WTC11 (cell line): ENCODE measurements around the gene LEFTY2. TPM values are rescaled to one million over a fixed set of nuclear protein-coding genes. Genes with fewer than 3 reads are reported as not detected.

Experiments
- ATAC-seq: fragments of 200-7000 bp; cut with Tn5 transposase; 2 replicates; pipeline ENCODE4 v1.10.0; 2021; ENCODE audit warnings: mild to moderate bottlenecking, moderate library complexity
- CTCF ChIA-PET: fragments of 300-600 bp; sonication (Branson Sonifier 250); formaldehyde crosslinking; loops from one replicate; lab custom pipeline; 2021; ENCODE audit warnings: antibody characterized with exemption; lab: Charles Lee
- POLR2A ChIA-PET: fragments of 350-600 bp; sonication (Branson Sonifier 250); formaldehyde crosslinking; loops from one replicate; lab custom pipeline; 2021; ENCODE audit warnings: antibody characterized with exemption; lab: Charles Lee
- DNase-seq: peaks from one replicate; pipeline ENCODE4 v3.0.0; 2021; ENCODE audit warnings: low spot score
- H3K27ac Mint-ChIP-seq: 2 replicates; pipeline ENCODE4 v1.8.0; 2021; ENCODE audit warnings: mixed read lengths
- H3K27me3 Mint-ChIP-seq: 2 replicates; pipeline ENCODE4 v1.8.0; 2021; ENCODE audit warnings: low read depth, mild to moderate bottlenecking, moderate library complexity, mixed read lengths
- H3K36me3 Mint-ChIP-seq: 2 replicates; pipeline ENCODE4 v1.8.0; 2021; ENCODE audit warnings: mixed read lengths
- H3K4me1 Mint-ChIP-seq: 2 replicates; pipeline ENCODE4 v1.8.0; 2022; ENCODE audit warnings: mixed read lengths
- H3K4me3 Mint-ChIP-seq: 2 replicates; pipeline ENCODE4 v1.8.0; 2021; ENCODE audit warnings: mild to moderate bottlenecking, moderate library complexity, mixed read lengths
- H3K9me3 Mint-ChIP-seq: 2 replicates; pipeline ENCODE4 v1.8.0; 2021; ENCODE audit warnings: mixed read lengths
- CREB1 ChIP-seq: sonication (generic); formaldehyde crosslinking; IDR thresholded peaks from 2 replicates; pipeline ENCODE4 v1.8.0; 2023; ENCODE audit warnings: mild to moderate bottlenecking, missing genetic modification reagents
- CREM ChIP-seq: sonication (generic); formaldehyde crosslinking; IDR thresholded peaks from 2 replicates; pipeline ENCODE4 v1.8.1; 2022; ENCODE audit warnings: mild to moderate bottlenecking, missing genetic modification reagents, moderate library complexity
- FOXJ3 ChIP-seq: sonication (generic); formaldehyde crosslinking; IDR thresholded peaks from 2 replicates; pipeline ENCODE4 v1.9.0; 2021; ENCODE audit warnings: missing genetic modification reagents, mild to moderate bottlenecking, borderline replicate concordance
- GABPB1 ChIP-seq: sonication (generic); formaldehyde crosslinking; IDR thresholded peaks from 2 replicates; pipeline ENCODE4 v1.8.1; 2023; ENCODE audit warnings: mild to moderate bottlenecking, missing genetic modification reagents
- HMGA2 ChIP-seq: fragments of 250-450 bp; sonication (Bioruptor Pico); IDR thresholded peaks from 2 replicates; pipeline ENCODE4 v1.4.0; 2021; ENCODE audit warnings: mild to moderate bottlenecking, moderate library complexity
- JUN ChIP-seq: sonication (generic); formaldehyde crosslinking; IDR thresholded peaks from 2 replicates; pipeline ENCODE4 v1.8.0; 2023; ENCODE audit warnings: mild to moderate bottlenecking, missing genetic modification reagents
- NFE2L1 ChIP-seq: sonication (generic); formaldehyde crosslinking; IDR thresholded peaks from 2 replicates; pipeline ENCODE4 v1.8.1; 2023; ENCODE audit warnings: missing genetic modification reagents
- OVOL2 ChIP-seq: fragments of 250-450 bp; sonication (Bioruptor Pico); IDR thresholded peaks from 2 replicates; pipeline ENCODE4 v1.9.0; 2021; ENCODE audit warnings: mild to moderate bottlenecking, borderline replicate concordance
- PRRX2 ChIP-seq: fragments of 250-450 bp; sonication (Bioruptor Pico); IDR thresholded peaks from 2 replicates; pipeline ENCODE4 v1.8.0; 2021; ENCODE audit warnings: mild to moderate bottlenecking
- ZNF121 ChIP-seq: sonication (generic); formaldehyde crosslinking; IDR thresholded peaks from 2 replicates; pipeline ENCODE4 v1.8.0; 2023; ENCODE audit warnings: missing genetic modification reagents
- ZNF138 ChIP-seq: sonication (generic); formaldehyde crosslinking; conservative IDR thresholded peaks from 2 replicates; pipeline ENCODE4 v1.8.1; 2022; ENCODE audit warnings: mild to moderate bottlenecking, moderate library complexity, missing genetic modification reagents
- ZNF219 ChIP-seq: sonication (generic); formaldehyde crosslinking; IDR thresholded peaks from 2 replicates; pipeline ENCODE4 v1.8.0; 2023; ENCODE audit warnings: missing genetic modification reagents, mild to moderate bottlenecking, borderline replicate concordance
- ZNF396 ChIP-seq: fragments of 250-450 bp; sonication (Bioruptor Pico); IDR thresholded peaks from 2 replicates; pipeline ENCODE4 v1.8.0; 2021; ENCODE audit warnings: mild to moderate bottlenecking, moderate library complexity, borderline replicate concordance
- total RNA-seq: library from RNA; stranded (reverse); gene quantifications from 3 replicates; pipeline ENCODE4 v1.2.3, GENCODE V29; 2021
- TF ChIP-seq, protein P1 (sequence below): sonication (generic); formaldehyde crosslinking; IDR thresholded peaks from 2 replicates; pipeline ENCODE4 v1.8.1; 2023; ENCODE audit warnings: mild to moderate bottlenecking, missing genetic modification reagents
- TF ChIP-seq, protein P2 (sequence below): fragments of 250-450 bp; sonication (Bioruptor Pico); IDR thresholded peaks from 2 replicates; pipeline ENCODE4 v1.9.0; 2021; ENCODE audit warnings: mild to moderate bottlenecking, borderline replicate concordance
- TF ChIP-seq, protein P3 (sequence below): sonication (generic); formaldehyde crosslinking; conservative IDR thresholded peaks from 2 replicates; pipeline ENCODE4 v1.8.1; 2022; ENCODE audit warnings: mild to moderate bottlenecking, missing genetic modification reagents
- TF ChIP-seq, protein P4 (sequence below): sonication (generic); formaldehyde crosslinking; IDR thresholded peaks from 2 replicates; pipeline ENCODE4 v1.8.0; 2023; ENCODE audit warnings: missing genetic modification reagents, mild to moderate bottlenecking, borderline replicate concordance
- TF ChIP-seq, protein P5 (sequence below): sonication (generic); formaldehyde crosslinking; IDR thresholded peaks from 2 replicates; pipeline ENCODE4 v1.8.0; 2023; ENCODE audit warnings: missing genetic modification reagents

LEFTY2 gene
- total RNA-seq, 1 experiment from 2014 or later, result 15.5 TPM

DNA sequence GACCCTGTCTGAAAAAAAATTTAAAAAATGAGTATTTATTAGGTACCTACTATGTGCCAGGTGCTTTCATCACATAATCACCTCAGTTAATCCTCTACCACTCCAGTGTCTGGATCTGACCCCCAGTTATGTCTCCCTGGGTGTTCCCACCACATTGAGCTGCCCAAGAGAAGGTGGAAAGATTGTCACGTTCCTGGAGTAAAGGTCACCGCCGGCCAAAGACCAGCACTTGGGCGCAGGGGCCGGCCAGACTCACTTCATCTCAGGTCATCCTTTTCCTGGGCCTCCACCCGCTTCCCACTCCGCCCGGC is 17.7 kb downstream of the LEFTY2 start:
- Mint-ChIP-seq H3K36me3 (peaks cover 38% of the 10 kb centered on the region), H3K27ac (peak overlapping the region; percentile 84; the same call in 1 of the 2 replicates), H3K27me3 (no peaks in the 10 kb centered on the region), H3K4me1 (peaks cover 23% of the 10 kb centered on the region), H3K4me3 (peak overlapping the region; percentile 92), H3K9me3 (no peaks in the 10 kb centered on the region)
- ATAC-seq (no peak), DNase-seq (no peak)
- 0 out of 2 replicates have a peak, but pooled peaks have one; percentile 2 for TF ChIP-seq CREB1 (CRISPR knock-in tag)
- TF ChIP-seq GABPB1 (CRISPR knock-in tag), result no peak
- TF ChIP-seq, protein P1, sequence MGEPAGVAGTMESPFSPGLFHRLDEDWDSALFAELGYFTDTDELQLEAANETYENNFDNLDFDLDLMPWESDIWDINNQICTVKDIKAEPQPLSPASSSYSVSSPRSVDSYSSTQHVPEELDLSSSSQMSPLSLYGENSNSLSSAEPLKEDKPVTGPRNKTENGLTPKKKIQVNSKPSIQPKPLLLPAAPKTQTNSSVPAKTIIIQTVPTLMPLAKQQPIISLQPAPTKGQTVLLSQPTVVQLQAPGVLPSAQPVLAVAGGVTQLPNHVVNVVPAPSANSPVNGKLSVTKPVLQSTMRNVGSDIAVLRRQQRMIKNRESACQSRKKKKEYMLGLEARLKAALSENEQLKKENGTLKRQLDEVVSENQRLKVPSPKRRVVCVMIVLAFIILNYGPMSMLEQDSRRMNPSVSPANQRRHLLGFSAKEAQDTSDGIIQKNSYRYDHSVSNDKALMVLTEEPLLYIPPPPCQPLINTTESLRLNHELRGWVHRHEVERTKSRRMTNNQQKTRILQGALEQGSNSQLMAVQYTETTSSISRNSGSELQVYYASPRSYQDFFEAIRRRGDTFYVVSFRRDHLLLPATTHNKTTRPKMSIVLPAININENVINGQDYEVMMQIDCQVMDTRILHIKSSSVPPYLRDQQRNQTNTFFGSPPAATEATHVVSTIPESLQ (CRISPR knock-in tag), result no peak
- TF ChIP-seq NFE2L1, result 0 out of 2 replicates have a peak, but pooled peaks have one; percentile 10
- TF ChIP-seq OVOL2 (CRISPR knock-in tag), result no peak
- TF ChIP-seq, protein P2, sequence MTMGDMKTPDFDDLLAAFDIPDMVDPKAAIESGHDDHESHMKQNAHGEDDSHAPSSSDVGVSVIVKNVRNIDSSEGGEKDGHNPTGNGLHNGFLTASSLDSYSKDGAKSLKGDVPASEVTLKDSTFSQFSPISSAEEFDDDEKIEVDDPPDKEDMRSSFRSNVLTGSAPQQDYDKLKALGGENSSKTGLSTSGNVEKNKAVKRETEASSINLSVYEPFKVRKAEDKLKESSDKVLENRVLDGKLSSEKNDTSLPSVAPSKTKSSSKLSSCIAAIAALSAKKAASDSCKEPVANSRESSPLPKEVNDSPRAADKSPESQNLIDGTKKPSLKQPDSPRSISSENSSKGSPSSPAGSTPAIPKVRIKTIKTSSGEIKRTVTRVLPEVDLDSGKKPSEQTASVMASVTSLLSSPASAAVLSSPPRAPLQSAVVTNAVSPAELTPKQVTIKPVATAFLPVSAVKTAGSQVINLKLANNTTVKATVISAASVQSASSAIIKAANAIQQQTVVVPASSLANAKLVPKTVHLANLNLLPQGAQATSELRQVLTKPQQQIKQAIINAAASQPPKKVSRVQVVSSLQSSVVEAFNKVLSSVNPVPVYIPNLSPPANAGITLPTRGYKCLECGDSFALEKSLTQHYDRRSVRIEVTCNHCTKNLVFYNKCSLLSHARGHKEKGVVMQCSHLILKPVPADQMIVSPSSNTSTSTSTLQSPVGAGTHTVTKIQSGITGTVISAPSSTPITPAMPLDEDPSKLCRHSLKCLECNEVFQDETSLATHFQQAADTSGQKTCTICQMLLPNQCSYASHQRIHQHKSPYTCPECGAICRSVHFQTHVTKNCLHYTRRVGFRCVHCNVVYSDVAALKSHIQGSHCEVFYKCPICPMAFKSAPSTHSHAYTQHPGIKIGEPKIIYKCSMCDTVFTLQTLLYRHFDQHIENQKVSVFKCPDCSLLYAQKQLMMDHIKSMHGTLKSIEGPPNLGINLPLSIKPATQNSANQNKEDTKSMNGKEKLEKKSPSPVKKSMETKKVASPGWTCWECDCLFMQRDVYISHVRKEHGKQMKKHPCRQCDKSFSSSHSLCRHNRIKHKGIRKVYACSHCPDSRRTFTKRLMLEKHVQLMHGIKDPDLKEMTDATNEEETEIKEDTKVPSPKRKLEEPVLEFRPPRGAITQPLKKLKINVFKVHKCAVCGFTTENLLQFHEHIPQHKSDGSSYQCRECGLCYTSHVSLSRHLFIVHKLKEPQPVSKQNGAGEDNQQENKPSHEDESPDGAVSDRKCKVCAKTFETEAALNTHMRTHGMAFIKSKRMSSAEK (CRISPR knock-in tag), result no peak
- no peak for TF ChIP-seq ZNF138 (CRISPR knock-in tag)
- ChIA-PET POLR2A (interaction anchor here (0.6 to 1.7 kb wide), 4 partner anchors 35 to 146 kb away, joined by 3 to 10 read pairs (median 4); partner anchors contain the start of genes LEFTY1, SRP9 and TMEM63A), CTCF (interaction anchor here (1.0 to 1.9 kb wide), 11 partner anchors 12 to 449 kb away, joined by 3 to 16 read pairs (median 4); partner anchors contain the start of genes SRP9 and TMEM63A)

DNA sequence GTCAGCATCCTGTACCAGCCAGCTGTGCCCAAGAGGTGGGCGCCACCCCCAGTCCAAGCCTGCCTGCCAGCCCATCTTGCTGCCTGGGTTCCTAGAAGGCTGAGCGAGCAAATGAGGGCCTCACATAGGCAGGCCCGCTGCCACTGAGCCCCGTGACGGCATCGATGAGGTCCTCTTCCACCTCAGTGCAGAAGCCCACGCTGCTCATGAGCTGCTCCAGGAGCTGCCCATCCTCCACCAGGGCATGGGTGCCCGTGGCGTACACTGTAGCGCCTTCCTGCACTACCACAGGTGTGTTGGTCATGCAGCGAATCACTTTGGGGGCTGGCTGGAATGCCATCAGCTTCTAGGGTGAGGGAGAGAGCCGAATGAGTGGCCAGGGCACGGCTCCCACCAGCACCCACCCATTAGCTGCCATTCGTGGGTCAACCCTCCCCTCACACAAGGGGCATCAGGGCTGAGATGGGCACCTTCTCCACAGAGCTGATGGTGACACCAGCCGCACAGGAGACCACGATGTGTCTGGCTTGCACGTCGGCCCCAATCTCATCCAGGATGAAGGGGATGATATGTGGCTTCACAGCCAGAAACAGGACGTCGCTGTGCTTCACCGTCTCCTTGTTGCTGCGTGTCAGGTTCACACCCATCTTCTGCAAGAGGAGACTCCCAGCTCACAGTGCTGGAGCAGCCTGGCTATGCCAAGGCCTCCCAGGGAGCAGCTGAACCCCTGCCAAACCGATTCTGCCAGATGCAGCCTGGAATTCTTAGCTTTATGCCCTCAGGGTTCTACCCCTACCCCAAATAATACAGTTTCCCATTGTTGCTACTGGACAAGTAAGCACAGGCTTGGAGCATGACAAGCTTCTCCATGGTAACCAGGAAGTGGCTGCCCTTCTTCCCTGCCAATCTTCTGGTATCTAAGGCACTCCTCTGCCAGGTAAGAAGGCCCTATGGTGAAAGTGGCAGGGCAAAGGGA is 19.0 kb downstream of the LEFTY2 start:
- H3K27me3 Mint-ChIP-seq, result no peaks in the 10 kb centered on the region
- ATAC-seq (no peak), DNase-seq (no peak)
- peaks cover 22% of the 10 kb centered on the region for H3K4me1 Mint-ChIP-seq
- ChIA-PET CTCF (no interaction called here), POLR2A (no interaction called here)
- H3K4me3 Mint-ChIP-seq, result peak overlapping the region; percentile 92
- TF ChIP-seq, protein P3, sequence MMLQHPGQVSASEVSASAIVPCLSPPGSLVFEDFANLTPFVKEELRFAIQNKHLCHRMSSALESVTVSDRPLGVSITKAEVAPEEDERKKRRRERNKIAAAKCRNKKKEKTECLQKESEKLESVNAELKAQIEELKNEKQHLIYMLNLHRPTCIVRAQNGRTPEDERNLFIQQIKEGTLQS (CRISPR knock-in tag), result no peak
- TF ChIP-seq JUN (CRISPR knock-in tag) (no peak), CREB1 (CRISPR knock-in tag) (0 out of 2 replicates have a peak, but pooled peaks have one; percentile 1), ZNF121 (no peak)
- H3K9me3 Mint-ChIP-seq, result no peaks in the 10 kb centered on the region
- peaks cover 50% of the 10 kb centered on the region for H3K36me3 Mint-ChIP-seq
- H3K27ac Mint-ChIP-seq, result no peak overlapping the region

DNA sequence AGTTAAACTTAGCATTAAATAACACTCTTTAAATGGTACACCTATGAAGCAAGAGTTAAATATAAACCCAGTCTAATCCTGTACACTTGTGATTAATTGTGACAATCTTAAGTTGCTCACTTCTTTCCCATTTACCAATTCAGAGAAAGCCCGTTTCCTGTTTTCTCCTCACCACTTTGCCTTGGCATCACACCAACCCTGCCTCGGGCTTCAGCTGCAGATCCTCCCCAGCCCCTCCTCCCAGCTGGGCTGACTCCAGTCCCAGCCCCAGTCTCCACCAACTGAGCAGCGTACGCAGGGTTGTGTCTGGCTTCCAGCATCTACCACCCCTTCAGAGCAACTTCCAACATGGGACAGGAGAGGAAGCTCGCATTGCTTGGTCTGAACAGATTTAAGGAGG is 21.1 kb downstream of the LEFTY2 start:
- no peak overlapping the region for H3K27ac Mint-ChIP-seq
- no peaks in the 10 kb centered on the region for H3K27me3 Mint-ChIP-seq
- DNase-seq (no peak), ATAC-seq (no peak)
- H3K9me3 Mint-ChIP-seq, result no peaks in the 10 kb centered on the region
- POLR2A ChIA-PET, result no interaction called here
- H3K4me3 Mint-ChIP-seq, result no peak overlapping the region
- H3K4me1 Mint-ChIP-seq, result peaks cover 17% of the 10 kb centered on the region
- H3K36me3 Mint-ChIP-seq, result peaks cover 50% of the 10 kb centered on the region
- CTCF ChIA-PET, result interaction anchor here (0.8 kb wide), 1 partner anchor 23 kb away, joined by 3 read pairs; no protein-coding TSS in a partner anchor
- TF ChIP-seq, protein P4, sequence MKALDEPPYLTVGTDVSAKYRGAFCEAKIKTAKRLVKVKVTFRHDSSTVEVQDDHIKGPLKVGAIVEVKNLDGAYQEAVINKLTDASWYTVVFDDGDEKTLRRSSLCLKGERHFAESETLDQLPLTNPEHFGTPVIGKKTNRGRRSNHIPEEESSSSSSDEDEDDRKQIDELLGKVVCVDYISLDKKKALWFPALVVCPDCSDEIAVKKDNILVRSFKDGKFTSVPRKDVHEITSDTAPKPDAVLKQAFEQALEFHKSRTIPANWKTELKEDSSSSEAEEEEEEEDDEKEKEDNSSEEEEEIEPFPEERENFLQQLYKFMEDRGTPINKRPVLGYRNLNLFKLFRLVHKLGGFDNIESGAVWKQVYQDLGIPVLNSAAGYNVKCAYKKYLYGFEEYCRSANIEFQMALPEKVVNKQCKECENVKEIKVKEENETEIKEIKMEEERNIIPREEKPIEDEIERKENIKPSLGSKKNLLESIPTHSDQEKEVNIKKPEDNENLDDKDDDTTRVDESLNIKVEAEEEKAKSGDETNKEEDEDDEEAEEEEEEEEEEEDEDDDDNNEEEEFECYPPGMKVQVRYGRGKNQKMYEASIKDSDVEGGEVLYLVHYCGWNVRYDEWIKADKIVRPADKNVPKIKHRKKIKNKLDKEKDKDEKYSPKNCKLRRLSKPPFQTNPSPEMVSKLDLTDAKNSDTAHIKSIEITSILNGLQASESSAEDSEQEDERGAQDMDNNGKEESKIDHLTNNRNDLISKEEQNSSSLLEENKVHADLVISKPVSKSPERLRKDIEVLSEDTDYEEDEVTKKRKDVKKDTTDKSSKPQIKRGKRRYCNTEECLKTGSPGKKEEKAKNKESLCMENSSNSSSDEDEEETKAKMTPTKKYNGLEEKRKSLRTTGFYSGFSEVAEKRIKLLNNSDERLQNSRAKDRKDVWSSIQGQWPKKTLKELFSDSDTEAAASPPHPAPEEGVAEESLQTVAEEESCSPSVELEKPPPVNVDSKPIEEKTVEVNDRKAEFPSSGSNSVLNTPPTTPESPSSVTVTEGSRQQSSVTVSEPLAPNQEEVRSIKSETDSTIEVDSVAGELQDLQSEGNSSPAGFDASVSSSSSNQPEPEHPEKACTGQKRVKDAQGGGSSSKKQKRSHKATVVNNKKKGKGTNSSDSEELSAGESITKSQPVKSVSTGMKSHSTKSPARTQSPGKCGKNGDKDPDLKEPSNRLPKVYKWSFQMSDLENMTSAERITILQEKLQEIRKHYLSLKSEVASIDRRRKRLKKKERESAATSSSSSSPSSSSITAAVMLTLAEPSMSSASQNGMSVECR (CRISPR knock-in tag), result no peak
- TF ChIP-seq ZNF396 (CRISPR knock-in tag), result no peak
- TF ChIP-seq, protein P3 (CRISPR knock-in tag), result no peak
- TF ChIP-seq HMGA2 (CRISPR knock-in tag), result no peak
- TF ChIP-seq, protein P5, sequence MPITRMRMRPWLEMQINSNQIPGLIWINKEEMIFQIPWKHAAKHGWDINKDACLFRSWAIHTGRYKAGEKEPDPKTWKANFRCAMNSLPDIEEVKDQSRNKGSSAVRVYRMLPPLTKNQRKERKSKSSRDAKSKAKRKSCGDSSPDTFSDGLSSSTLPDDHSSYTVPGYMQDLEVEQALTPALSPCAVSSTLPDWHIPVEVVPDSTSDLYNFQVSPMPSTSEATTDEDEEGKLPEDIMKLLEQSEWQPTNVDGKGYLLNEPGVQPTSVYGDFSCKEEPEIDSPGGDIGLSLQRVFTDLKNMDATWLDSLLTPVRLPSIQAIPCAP, result no peak
- TF ChIP-seq PRRX2 (CRISPR knock-in tag), result no peak
- TF ChIP-seq FOXJ3, result no peak
- no peak for TF ChIP-seq ZNF219 (CRISPR knock-in tag)
- no peak for TF ChIP-seq CREM
